Peyer's patch (tissue), 4 donors: ENCODE data around the gene MCTP1. TPM values are rescaled to one million over a fixed set of nuclear protein-coding genes. Genes with fewer than 3 reads are reported as not detected.
"Not testable (repeated sequence)": the region's sequence is repeated elsewhere in the genome, so short reads cannot be mapped to it uniquely, and the experiment has no call there.

Experiments used
- DNase-seq, 3 donors: peaks; one replicate each; pipeline ENCODE4 v3.0.0-alpha.2; 2017 to 2019
- H3K27ac ChIP-seq, 4 donors: fragments of 200-600 bp; sonication (generic); one replicate each; pipeline ENCODE4 v1.5.1; 2016 to 2019
- H3K27me3 ChIP-seq, 2 donors: fragments of 200-600 bp; sonication (generic); one replicate each; pipeline ENCODE4 v1.5.1; 2019
- H3K36me3 ChIP-seq, 3 donors: fragments of 200-600 bp; sonication (generic); one replicate each; pipeline ENCODE4 v1.5.1; 2016 to 2019
- H3K4me1 ChIP-seq, 4 donors: fragments of 200-600 bp; sonication (generic); one replicate each; pipeline ENCODE4 v1.5.1; 2016 to 2019
- H3K4me3 ChIP-seq, 4 donors: fragments of 200-600 bp; sonication (generic); 1 replicate in 3 of 4; 2 replicates in 1 of 4; pipeline ENCODE4 v1.5.1; 2016 to 2019; ENCODE audit warnings: mild to moderate bottlenecking in 1 of 4
- H3K9me3 ChIP-seq, 4 donors: fragments of 200-600 bp; sonication (generic); one replicate each; pipeline ENCODE4 v1.5.1; 2016 to 2019; ENCODE audit warnings: mild to moderate bottlenecking in 1 of 4
- POLR2A ChIP-seq, 2 donors: fragments of 450-650 bp; IDR thresholded peaks; one replicate each; pipeline ENCODE4 v1.5.1; 2017; ENCODE audit warnings: antibody characterized with exemption in 2 of 2, mild to moderate bottlenecking in 2 of 2, moderate library complexity in 2 of 2
- total RNA-seq, 4 donors: library from RNA; depleted of rRNA; stranded (reverse); fragments of >200 nt; gene quantifications; one replicate each; pipeline ENCODE4 v1.1.0, GENCODE V29; 2016
- TF ChIP-seq, protein P1 (sequence below), 6 experiments: fragments of 450-650 bp in 4 of 6; fragments of 200-600 bp in 2 of 6; sonication (generic) in 1 of 6; IDR thresholded peaks; one replicate each; pipeline ENCODE4 v1.5.1; 2017 to 2019; ENCODE audit warnings: antibody characterized with exemption in 6 of 6, mild to moderate bottlenecking in 3 of 6, moderate library complexity in 1 of 6

MCTP1 gene
- total RNA-seq, 4 donors from 2014 or later: 4.7 to 61.1 (median 11.3) TPM

DNA sequence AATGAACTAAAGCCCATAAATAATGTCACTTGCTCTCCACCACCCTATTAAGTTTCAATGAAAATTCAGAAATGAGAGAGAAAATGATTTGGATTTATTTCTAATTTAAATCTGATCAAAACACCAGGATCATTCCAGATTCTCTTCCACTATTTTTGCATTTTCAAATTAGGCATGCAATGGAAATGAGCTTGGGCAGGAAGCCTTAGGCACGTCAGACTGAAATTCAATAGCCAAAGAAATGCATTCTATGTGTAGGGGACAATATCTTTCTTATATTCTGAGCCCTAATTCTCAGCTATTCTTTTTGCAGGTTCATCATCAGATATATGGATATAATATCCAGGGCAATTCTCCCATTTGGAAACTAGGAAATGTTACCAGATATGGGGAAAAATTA, 132.8 kb downstream of the MCTP1 start:
- Histone ChIP-seq H3K27me3 (no peaks in the 10 kb centered on the region), H3K9me3 (no peaks in the 10 kb centered on the region), H3K4me3 (no peak overlapping the region), H3K4me1 (no peaks in the 10 kb centered on the region), H3K27ac (no peak overlapping the region), H3K36me3 (no peaks in the 10 kb centered on the region)
- TF ChIP-seq POLR2A (IDR thresholded peaks at IDR 0.05): no peak
- TF ChIP-seq, protein P1, sequence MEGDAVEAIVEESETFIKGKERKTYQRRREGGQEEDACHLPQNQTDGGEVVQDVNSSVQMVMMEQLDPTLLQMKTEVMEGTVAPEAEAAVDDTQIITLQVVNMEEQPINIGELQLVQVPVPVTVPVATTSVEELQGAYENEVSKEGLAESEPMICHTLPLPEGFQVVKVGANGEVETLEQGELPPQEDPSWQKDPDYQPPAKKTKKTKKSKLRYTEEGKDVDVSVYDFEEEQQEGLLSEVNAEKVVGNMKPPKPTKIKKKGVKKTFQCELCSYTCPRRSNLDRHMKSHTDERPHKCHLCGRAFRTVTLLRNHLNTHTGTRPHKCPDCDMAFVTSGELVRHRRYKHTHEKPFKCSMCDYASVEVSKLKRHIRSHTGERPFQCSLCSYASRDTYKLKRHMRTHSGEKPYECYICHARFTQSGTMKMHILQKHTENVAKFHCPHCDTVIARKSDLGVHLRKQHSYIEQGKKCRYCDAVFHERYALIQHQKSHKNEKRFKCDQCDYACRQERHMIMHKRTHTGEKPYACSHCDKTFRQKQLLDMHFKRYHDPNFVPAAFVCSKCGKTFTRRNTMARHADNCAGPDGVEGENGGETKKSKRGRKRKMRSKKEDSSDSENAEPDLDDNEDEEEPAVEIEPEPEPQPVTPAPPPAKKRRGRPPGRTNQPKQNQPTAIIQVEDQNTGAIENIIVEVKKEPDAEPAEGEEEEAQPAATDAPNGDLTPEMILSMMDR (IDR thresholded peaks at IDR 0.05): no peak
- no peak for DNase-seq

DNA sequence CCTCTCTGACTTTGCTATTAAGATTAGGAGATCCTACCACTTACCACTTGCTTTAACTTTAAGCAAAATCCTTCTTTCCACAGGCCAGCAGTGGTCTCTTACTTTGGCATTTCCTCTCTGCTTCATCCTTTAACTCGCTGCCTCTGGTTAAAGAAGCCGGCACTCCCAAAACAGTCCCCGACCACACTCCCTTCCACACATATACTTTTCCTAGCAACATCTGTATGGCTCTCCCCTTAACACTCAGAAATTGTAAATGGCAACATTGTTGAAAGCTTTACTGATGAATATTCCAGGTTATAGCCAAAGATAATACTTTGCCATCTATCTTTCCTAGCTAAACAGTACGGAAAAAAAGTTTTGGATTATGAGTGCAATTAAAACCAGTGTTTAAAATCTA, 133.2 kb downstream of the MCTP1 start:
- Histone ChIP-seq H3K4me1 (no peaks in the 10 kb centered on the region), H3K27ac (no peak overlapping the region), H3K27me3 (no peaks in the 10 kb centered on the region), H3K9me3 (no peaks in the 10 kb centered on the region), H3K4me3 (no peak overlapping the region), H3K36me3 (no peaks in the 10 kb centered on the region)
- no peak for DNase-seq
- TF ChIP-seq, protein P1 (IDR thresholded peaks at IDR 0.05): no peak
- no peak for TF ChIP-seq POLR2A (IDR thresholded peaks at IDR 0.05)

DNA sequence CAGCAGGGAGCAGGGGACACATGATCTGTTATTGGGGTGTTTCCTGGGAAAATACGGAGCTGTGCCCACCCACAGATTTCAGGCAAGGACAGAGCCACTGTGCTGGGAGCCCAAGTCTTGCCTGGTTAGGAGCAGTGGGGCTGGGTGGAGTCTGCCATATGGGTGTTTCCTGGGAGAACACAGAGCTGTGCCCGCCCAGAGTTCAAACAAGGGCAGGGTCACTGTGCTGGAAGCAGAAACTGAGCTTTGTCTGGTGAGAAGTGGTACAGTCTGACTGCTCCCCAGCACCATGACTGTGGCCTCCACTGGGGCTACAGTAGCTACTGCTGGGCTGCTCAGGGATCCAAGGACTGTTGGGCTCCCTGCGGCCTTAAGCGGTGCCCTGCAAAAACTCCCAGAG, 135.5 kb downstream of the MCTP1 start:
- no peak for TF ChIP-seq POLR2A (IDR thresholded peaks at IDR 0.05)
- TF ChIP-seq, protein P1 (IDR thresholded peaks at IDR 0.05): no peak
- Histone ChIP-seq H3K9me3 (no peaks in the 10 kb centered on the region), H3K27ac (no peak overlapping the region), H3K4me3 (no peak overlapping the region), H3K36me3 (no peaks in the 10 kb centered on the region), H3K27me3 (no peaks in the 10 kb centered on the region), H3K4me1 (no peaks in the 10 kb centered on the region)
- no peak for DNase-seq

DNA sequence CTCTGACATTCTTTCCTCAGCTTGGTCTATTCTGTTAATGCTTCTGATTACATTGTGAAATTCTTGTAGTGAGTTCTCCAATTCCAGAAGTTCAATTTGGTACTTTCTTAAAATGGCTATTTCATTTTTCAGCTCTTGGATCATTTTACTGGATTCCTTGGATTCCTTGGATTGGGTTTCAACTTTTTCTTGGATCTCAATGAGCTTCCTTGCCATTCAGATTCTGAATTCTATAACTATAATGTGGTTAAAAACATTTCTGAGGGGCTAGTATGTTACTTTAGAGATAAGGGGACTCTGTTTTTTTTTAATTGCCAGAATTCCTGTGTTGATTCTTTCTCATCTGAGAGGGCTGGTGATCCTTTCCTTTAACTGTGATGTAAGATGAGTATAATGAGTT, 136.4 kb downstream of the MCTP1 start:
- TF ChIP-seq POLR2A (IDR thresholded peaks at IDR 0.05): no peak
- TF ChIP-seq, protein P1 (IDR thresholded peaks at IDR 0.05): no peak

DNA sequence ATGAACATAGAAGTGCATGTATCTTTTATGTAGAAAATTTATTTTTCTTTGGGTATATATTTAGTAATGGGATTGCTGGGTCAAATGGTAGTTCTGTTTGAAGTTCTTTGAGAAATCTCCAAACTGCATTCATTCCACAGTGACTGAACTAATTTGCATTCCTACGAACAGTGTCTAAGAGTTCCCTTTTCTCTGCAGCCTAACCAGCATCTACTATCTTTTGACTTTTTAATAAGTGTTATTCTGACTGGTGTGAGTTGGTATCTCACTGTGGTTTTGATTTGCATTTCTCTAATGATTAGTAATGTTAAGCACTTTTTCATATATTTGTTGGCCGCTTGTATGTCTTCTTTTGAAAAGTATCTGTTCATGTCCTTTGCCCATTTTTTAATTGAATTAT, 141.0 kb downstream of the MCTP1 start:
- not testable (repeated sequence) for H3K4me1 ChIP-seq, H3K4me3 ChIP-seq, H3K36me3 ChIP-seq, DNase-seq, H3K9me3 ChIP-seq, H3K27ac ChIP-seq, H3K27me3 ChIP-seq

More for the DNA sequence above, 136.4 kb downstream of the MCTP1 start:
- H3K4me3 ChIP-seq: no peak overlapping the region
- no peak overlapping the region for H3K27ac ChIP-seq
- no peaks in the 10 kb centered on the region for H3K36me3 ChIP-seq
- no peak for DNase-seq
- H3K4me1 ChIP-seq: no peaks in the 10 kb centered on the region
- H3K27me3 ChIP-seq: no peaks in the 10 kb centered on the region
- H3K9me3 ChIP-seq: no peaks in the 10 kb centered on the region

DNA sequence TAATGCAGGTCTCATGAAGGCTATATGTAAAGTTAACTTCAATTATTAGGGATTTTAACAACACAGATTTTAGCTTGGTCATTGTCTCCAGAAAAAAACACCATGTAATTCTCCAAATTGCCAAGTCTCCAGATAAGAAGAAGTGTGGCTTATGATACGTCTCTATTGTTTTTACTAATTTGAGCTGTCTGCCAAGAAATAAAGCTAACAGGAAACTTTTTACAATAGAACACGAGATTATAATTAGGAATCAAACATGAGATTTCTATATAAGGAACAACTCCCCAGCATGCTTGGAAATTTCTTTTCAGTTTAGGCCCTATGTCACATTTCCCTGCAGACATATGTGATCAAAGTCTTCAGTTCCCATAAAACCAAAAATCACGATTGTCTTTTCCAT, 142.7 kb downstream of the MCTP1 start:
- no peak for DNase-seq
- no peak overlapping the region for H3K4me3 ChIP-seq
- H3K9me3 ChIP-seq: no peaks in the 10 kb centered on the region
- H3K27me3 ChIP-seq: no peaks in the 10 kb centered on the region
- no peak for TF ChIP-seq POLR2A (IDR thresholded peaks at IDR 0.05)
- TF ChIP-seq, protein P1 (IDR thresholded peaks at IDR 0.05): no peak
- no peaks in the 10 kb centered on the region for H3K4me1 ChIP-seq
- no peaks in the 10 kb centered on the region for H3K36me3 ChIP-seq
- H3K27ac ChIP-seq: no peak overlapping the region
